Activated naive CD4-positive, alpha-beta T cell treated with anti-CD3 and anti-CD28 coated beads, Interleukin-2, amount 50 U/mL, for 72 hours (primary cell): Measurements from ENCODE around the gene TRIM9. TPM values are rescaled to one million over a fixed set of nuclear protein-coding genes. Genes with fewer than 3 reads are reported as not detected.

ENCODE experiments used
- total RNA-seq, 2 donors: library from RNA; stranded (reverse); gene quantifications; one replicate each; pipeline ENCODE4 v1.2.3, GENCODE V29; 2022

The TRIM9 gene
- total RNA-seq, 2 donors from 2014 or later, result 0.93 to 3.1 TPM

Other genes with a start within 250 kb of the TRIM9 start
- not detected for gene ABHD12B, start 223.1 kb downstream of the TRIM9 start, total RNA-seq
- gene PYGL, start 150.6 kb downstream of the TRIM9 start, total RNA-seq, result 1 to 10 TPM in 1 of 2 donors, under 1 TPM in 1; 0.30 to 1.8 TPM
- gene TMX1, start 145.1 kb upstream of the TRIM9 start, total RNA-seq, result 10 to 100 TPM; 41.8 to 46.9 TPM